Right ventricle myocardium inferior (tissue), 1 donor: Measurements from ENCODE around the gene MAGEA9B. TPM values are rescaled to one million over a fixed set of nuclear protein-coding genes. Genes with fewer than 3 reads are reported as not detected.
"Not testable (repeated sequence)": the region's sequence is repeated elsewhere in the genome, so short reads cannot be mapped to it uniquely, and the experiment has no call there.

Experiments
- ATAC-seq: fragments of 200-7000 bp; cut with Tn5 transposase; one replicate; pipeline ENCODE4 v1.9.1; 2020; ENCODE audit warnings: mild to moderate bottlenecking, moderate library complexity
- DNase-seq: peaks from one replicate; pipeline ENCODE4 v3.0.0; 2021; ENCODE audit errors: missing footprints
- intact Hi-C: fragments of 100-400 bp; cut with DNase I; formaldehyde crosslinking; loops from one replicate; pipeline ENCODE4 v1.11.0; 2022
- total RNA-seq: library from RNA; stranded (reverse); fragmentation: NEBNext Ultra II Directional; extraction: Animal tissue kit (Norgen Biotek cat#: 25700); gene quantifications from one replicate; pipeline ENCODE4 v1.2.1, GENCODE V29; 2021
- donor health status: DM: no; HTN: yes; CAD: no; lungs with severe emphysema.

Gene MAGEA9B
- total RNA-seq, 1 donor from 2014 or later, result not detected

DNA sequence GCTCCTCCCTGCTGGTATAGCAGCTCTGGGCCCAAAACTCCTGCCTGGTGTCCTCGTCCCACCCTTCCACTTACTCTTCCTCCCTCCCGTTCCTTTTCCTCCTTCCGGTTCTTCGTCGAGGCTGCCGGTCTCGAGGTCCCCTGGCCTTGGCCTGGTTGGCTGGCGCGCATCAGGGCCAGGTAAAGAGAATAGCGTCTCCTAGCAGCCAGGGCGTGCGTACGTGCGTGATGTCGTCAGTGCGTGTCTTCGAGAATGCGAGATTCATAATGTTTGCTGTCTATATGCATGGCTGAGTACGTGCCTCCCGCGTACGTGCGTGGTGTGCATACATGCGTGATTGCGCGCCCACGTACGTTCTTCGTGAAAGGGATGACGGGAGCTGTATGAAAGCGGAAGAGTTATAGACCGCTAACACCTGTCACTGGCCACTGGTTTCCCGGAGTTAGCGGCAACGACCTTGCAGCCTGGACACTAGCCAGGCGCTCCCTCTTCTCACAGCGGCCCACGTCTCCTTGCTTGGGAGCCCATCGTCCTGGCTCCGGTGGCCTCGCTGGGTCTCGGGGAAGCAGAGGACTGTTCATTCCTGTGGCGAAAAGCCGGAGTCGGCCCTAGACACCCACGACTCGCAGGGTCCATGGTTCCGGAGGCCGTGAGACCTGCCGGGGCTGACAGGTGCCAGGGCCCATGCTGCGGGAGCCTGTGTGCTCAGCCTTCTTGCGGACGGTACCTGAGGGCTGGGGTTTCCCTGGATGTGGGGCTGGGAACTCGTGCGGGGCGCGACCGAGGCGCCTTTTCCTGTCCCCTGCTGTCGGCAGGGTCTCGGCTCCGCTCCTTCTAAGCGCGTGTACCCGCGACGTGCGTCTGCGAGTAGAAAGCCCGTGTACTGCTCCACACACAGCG lies 46.4 kb downstream of the MAGEA9B start, which contains the start of gene EOLA1:
EOLA1 (plus strand) TSS at position 392 of the 900 bp plus-strand sequence. CDS start 4,619 bp downstream, outside the sequence.
- ATAC-seq, result peak; percentile 64
- intact Hi-C loops, result loop anchor here (2.0 kb wide), 1 partner anchor 36 kb away; the partner anchor contains the start of gene IDS
- peak; percentile 97 for DNase-seq

DNA sequence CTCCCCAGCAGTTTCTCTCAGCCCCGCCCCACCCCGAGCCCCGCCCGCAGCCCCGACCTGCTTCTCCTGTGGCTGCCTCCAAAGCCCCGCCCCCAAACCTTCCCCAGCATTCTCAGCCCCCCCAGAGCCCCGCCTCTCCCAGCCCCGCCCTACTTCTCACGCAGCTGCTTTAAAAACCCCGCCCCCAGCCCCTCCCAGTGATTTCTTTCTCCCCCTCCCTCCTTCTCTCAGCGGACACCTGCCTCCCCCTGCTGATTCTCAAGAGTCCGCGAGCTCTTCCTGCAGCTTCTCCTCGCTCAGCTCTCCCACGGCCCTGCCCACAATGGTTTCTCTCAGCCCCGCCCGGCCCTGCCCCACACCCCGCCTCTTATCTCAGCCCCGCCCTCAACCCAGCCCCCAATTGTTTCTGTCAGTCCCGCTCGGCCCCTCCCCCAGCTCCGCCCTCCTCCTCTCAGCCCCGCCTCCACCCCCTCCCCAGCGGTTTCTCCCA lies 47.1 kb downstream of the MAGEA9B start:
- DNase-seq (peak; percentile 96), ATAC-seq (peak; percentile 84)
- intact Hi-C loops, result loop anchor here (2.0 kb wide), 1 partner anchor 35 kb away; the partner anchor contains the start of gene IDS

DNA sequence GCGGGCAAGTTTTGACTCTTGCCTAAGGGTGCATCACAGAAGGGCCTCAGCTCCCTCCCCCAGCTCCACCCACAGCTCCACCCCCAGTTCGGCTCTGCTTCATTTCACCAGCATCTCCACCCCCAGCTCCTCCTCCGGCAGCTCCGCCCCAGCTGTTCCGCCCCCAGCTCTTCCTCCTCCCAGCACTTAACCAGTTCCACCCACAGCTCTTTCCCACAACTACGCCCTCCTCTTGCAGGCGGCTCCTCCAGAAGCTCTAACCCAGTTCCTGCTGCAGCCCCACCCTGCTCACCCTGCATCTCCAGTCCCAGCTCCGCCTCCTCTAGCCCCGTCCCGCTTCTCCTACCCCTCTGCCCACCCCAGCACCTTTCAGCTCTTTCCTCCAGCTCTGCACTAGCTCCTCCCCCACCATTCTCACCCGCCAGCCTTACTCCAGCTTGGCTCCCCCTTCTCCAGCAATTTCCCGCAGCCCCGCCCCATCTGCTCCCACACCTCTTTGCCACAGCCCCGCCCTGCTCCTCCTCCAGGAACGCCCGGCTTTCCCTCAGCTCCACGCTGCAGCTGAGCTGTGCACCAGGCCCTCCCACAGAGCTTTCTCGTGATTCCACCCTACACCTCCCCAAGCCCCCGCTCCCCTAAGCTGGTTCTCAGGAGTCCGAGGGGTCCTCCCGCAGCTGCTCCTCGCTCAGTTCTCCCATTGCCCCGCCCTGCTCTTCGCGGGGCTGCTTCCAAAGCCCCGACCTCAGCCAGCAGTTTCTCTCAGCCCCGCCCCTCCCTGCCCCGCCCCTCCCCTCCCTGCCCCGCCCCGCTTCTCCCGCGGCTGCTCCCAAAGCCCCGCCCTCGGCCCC lies 47.8 kb downstream of the MAGEA9B start:
- ATAC-seq, result peak; percentile 76
- DNase-seq, result peak; percentile 93
- intact Hi-C loops, result loop anchor here (2.0 kb wide), 1 partner anchor 35 kb away; the partner anchor contains the start of gene IDS

- ATAC-seq, DNase-seq, intact Hi-C loops: not testable (repeated sequence)
Measured at GRCh38 chrX:149537474-149537873, 49.8 kb downstream of the MAGEA9B start.

DNA sequence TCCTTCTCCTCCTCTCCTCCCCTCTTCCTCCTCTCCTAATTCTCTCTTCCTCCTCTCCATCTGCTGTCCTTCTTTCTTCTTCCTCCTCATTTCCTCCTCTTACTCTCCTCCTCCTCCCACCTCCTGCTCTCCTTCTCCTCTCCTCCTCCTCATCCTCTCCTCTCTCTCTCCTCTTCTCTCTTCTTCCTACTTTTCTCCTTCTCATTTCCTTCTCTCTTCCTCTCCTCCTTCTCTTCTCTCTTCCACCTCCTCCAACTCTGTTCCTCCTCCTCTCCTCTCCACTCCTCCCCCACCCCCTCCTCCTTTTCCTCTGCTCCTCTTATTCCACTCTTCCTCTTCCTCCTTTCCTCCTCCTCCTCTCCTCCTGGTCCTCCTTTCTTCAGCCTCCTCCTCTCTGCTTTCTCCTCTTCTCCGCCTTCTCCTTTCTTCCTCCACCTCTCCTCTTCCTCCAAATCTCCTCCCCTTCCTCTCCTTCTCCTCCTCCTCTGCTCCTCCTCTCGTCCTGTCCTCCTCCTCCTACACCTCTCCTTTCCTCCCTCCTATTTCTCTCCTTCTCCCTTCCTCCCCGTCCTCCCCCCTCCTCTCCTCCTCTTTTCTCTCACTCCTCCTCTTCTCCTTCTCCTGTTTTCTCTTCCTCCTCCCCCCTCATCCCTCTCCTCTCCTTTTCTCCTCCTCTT lies 52.2 kb downstream of the MAGEA9B start:
- ATAC-seq, DNase-seq, intact Hi-C loops: not testable (repeated sequence)

- DNase-seq, ATAC-seq, intact Hi-C loops: not testable (repeated sequence)
Measured at GRCh38 chrX:149533999-149534398, 53.3 kb downstream of the MAGEA9B start.

DNA sequence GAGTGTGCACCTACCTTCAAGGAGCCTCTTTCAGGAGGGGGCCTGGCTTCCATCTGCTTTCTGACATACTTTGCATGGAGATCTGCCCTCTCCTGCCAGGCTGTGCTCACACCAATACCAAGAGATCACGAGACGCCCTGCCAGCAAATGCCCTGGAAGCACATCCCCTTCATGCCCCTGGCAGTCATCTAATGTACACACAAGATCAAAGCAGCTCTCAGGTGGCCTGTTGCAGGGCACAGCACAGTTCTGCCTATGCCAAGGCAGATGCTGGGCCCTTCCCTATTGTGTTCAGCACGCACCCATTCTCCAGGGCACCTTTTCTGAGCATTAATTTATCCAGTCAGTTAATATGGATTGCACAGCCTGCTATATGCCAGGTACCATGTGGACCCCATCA lies 54.4 kb downstream of the MAGEA9B start:
- ATAC-seq, intact Hi-C loops, DNase-seq: not testable (repeated sequence)

Other genes starting within 250 kb of the MAGEA9B start
- gene IDS, start 82.2 kb downstream of the MAGEA9B start, total RNA-seq, result 77.6 TPM
- gene EOLA1, start 46.4 kb downstream of the MAGEA9B start, total RNA-seq, result 32.5 TPM
- not detected for gene HSFX3, start 37.5 kb downstream of the MAGEA9B start, total RNA-seq
- gene HSFX2, start 7.9 kb upstream of the MAGEA9B start, total RNA-seq, result not detected
- gene TMEM185A, start 44.3 kb upstream of the MAGEA9B start, total RNA-seq, result 33.5 TPM
- gene MAGEA11, start 124.6 kb upstream of the MAGEA9B start, total RNA-seq, result not detected
- gene HSFX1, start 186.6 kb upstream of the MAGEA9B start, total RNA-seq, result 1.7 TPM
- not detected for gene MAGEA9, start 194.5 kb upstream of the MAGEA9B start, total RNA-seq